Colonic mucosa (tissue), 4 donors: ENCODE data around the gene MYO18A. TPM values are rescaled to one million over a fixed set of nuclear protein-coding genes. Genes with fewer than 3 reads are reported as not detected.

Experiments
- DNase-seq: peaks from one replicate; pipeline ENCODE4 v3.0.0-alpha.2; 2020
- H3K27ac ChIP-seq: fragments of 200-600 bp; one replicate; pipeline ENCODE4 v1.8.0; 2021
- H3K27me3 ChIP-seq: fragments of 200-600 bp; one replicate; pipeline ENCODE4 v1.8.0; 2021
- H3K36me3 ChIP-seq: fragments of 200-600 bp; one replicate; pipeline ENCODE4 v1.8.0; 2021
- H3K4me1 ChIP-seq: fragments of 200-600 bp; one replicate; pipeline ENCODE4 v1.8.0; 2021; ENCODE audit warnings: mild to moderate bottlenecking
- H3K4me3 ChIP-seq: fragments of 200-600 bp; one replicate; pipeline ENCODE4 v1.8.0; 2021
- H3K9ac ChIP-seq, 2 donors: one replicate each; pipeline ENCODE4 v1.7.0; 2013; ENCODE audit warnings: control low read depth in 2 of 2, low read depth in 2 of 2, low read length in 2 of 2
- H3K9me3 ChIP-seq: fragments of 200-600 bp; one replicate; pipeline ENCODE4 v1.8.0; 2021
- intact Hi-C: fragments of 100-400 bp; cut with DNase I; formaldehyde crosslinking; loops from one replicate; pipeline ENCODE4 v1.14.1; 2022
- total RNA-seq, 2 donors: library from RNA; stranded (reverse); fragmentation: NEBNext Ultra II Directional in 1 of 2; extraction: Animal tissue kit (Norgen Biotek cat#: 25700) in 1 of 2; gene quantifications; one replicate each; pipeline ENCODE4 v1.2.1, GENCODE V29; 2021
- TF ChIP-seq, protein P1 (sequence below): fragments of 200-600 bp; IDR thresholded peaks from one replicate; pipeline ENCODE4 v1.8.0; 2022; ENCODE audit warnings: antibody characterized with exemption, mild to moderate bottlenecking
- donor health status: healthy.
- donor health status: DM: no; HTN: no; CAD: no.
- donor health status: DM: no; HTN: no; CAD: no.

Gene MYO18A
- total RNA-seq, 2 donors from 2014 or later = 63.3 to 112 TPM

DNA sequence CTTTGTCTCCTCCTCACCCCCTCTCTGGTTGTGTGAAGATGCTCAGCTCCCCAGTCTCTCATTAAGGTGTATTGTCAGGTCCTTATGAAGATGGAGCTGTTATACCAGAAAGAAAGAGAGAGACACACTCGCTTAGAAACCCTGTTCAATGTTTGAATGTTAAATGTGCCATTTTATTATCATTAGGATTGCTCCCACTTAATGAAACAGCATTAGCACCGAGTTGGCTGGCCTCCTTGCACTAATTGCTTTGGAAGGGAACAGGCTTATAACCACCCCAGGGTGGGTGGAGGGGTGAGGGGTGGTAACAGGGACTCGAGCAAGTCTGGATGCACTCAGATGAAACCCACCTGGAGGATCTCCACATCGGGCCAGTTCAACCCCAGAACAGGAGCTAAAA is 122.8 kb downstream of the MYO18A start:
- Histone ChIP-seq H3K4me1 (no peaks in the 10 kb centered on the region), H3K9me3 (no peaks in the 10 kb centered on the region), H3K9ac (no peak overlapping the region), H3K27me3 (no peaks in the 10 kb centered on the region), H3K27ac (no peak overlapping the region), H3K36me3 (no peaks in the 10 kb centered on the region), H3K4me3 (no peak overlapping the region)
- TF ChIP-seq, protein P1, sequence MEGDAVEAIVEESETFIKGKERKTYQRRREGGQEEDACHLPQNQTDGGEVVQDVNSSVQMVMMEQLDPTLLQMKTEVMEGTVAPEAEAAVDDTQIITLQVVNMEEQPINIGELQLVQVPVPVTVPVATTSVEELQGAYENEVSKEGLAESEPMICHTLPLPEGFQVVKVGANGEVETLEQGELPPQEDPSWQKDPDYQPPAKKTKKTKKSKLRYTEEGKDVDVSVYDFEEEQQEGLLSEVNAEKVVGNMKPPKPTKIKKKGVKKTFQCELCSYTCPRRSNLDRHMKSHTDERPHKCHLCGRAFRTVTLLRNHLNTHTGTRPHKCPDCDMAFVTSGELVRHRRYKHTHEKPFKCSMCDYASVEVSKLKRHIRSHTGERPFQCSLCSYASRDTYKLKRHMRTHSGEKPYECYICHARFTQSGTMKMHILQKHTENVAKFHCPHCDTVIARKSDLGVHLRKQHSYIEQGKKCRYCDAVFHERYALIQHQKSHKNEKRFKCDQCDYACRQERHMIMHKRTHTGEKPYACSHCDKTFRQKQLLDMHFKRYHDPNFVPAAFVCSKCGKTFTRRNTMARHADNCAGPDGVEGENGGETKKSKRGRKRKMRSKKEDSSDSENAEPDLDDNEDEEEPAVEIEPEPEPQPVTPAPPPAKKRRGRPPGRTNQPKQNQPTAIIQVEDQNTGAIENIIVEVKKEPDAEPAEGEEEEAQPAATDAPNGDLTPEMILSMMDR = no peak
- no peak for DNase-seq
- intact Hi-C loops = no loop called here

DNA sequence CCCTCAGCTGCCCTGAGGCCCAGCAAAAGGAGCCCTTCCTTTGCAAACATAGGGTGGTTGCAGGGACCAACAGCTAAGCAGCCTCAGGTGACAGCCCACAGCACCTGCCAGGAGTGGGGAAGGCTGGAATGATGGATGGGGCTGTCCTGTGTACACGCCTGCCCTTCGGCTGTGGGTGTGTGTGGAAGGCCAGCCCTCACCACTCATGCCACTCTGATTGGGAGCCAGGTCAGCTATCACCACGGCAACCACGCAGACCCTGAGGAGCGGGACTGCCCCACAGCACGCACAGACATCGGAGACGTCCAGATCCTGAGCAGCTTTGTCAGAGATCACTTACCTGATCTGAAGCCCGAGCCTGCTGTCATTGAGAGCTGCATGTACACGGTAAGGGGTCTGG is 125.4 kb downstream of the MYO18A start:
- Histone ChIP-seq H3K27ac (no peak overlapping the region), H3K9me3 (no peaks in the 10 kb centered on the region), H3K4me1 (no peaks in the 10 kb centered on the region), H3K36me3 (no peaks in the 10 kb centered on the region), H3K9ac (no peak overlapping the region), H3K27me3 (no peaks in the 10 kb centered on the region), H3K4me3 (no peak overlapping the region)
- TF ChIP-seq, protein P1 = no peak
- DNase-seq = no peak
- intact Hi-C loops = no loop called here

DNA sequence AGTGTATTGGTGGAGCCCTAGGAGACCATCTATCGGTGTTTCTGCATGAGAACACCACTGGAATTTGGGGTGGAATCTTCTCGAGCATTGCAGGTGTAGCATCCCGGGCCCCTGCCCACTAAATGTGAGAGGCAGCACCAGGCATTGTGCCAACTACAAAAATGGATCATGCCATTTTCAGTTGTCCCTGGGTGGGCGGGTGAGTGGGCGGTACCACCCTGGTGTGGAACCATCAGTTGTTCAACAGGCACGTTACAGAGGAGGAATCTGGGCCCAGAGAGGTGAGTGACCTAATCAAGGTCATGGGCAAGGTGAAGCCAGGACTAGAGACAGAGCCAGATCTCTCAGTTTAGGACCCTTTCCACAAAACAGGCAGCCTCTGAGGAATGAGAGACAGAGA is 128.5 kb downstream of the MYO18A start:
- Histone ChIP-seq H3K36me3 (no peaks in the 10 kb centered on the region), H3K9me3 (no peaks in the 10 kb centered on the region), H3K27ac (no peak overlapping the region), H3K9ac (no peak overlapping the region), H3K4me1 (no peaks in the 10 kb centered on the region), H3K27me3 (no peaks in the 10 kb centered on the region), H3K4me3 (no peak overlapping the region)
- no peak for DNase-seq
- intact Hi-C loops = no loop called here
- TF ChIP-seq, protein P1 = no peak

DNA sequence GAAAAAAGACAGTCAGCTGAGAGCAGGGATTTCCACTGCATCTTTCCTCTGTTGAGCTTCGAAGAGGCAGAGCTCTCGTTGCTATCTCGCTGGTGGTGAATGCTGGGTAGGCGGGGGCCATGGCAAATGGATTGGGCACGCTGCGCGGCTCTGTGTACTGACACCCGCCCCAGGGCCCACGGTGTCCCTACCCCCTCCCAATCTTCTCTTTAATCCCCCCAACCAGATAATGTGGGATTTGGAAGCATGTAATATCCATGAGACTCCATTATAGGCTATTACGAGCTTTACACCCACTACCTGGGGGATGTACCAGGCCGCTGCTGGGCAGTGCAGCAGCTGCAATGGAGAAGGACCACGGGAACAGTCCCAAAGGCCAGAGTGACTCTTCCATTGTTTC is 129.0 kb downstream of the MYO18A start:
- H3K4me3 ChIP-seq = no peak overlapping the region
- DNase-seq = no peak
- TF ChIP-seq, protein P1 = no peak
- no peak overlapping the region for H3K27ac ChIP-seq
- H3K9me3 ChIP-seq = no peaks in the 10 kb centered on the region
- H3K9ac ChIP-seq = no peak overlapping the region
- H3K36me3 ChIP-seq = no peaks in the 10 kb centered on the region
- no peaks in the 10 kb centered on the region for H3K27me3 ChIP-seq
- H3K4me1 ChIP-seq = no peaks in the 10 kb centered on the region
- intact Hi-C loops = no loop called here

DNA sequence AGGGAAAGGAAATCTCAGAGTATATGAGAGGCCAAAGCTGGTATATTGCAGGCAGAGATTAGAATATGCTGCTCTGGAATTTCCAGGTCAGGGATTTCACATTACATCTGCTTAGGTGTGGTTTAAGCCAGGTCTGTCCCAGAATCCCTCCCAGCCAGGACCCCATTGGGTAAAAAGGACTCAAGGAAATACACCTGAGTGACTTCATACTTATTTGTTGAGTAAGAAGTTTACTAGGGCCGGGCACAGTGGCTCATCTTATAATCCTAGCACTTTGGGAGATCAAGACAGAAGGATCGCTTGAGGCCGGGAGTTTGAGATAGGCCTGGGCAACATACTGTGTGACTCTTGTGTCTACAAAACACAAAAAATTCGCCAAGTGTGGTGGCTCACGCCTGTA is 130.0 kb downstream of the MYO18A start:
- no peak for DNase-seq
- TF ChIP-seq, protein P1 = no peak
- Histone ChIP-seq H3K27me3 (no peaks in the 10 kb centered on the region), H3K4me3 (no peak overlapping the region), H3K36me3 (no peaks in the 10 kb centered on the region), H3K9ac (no peak overlapping the region), H3K4me1 (no peaks in the 10 kb centered on the region), H3K27ac (no peak overlapping the region), H3K9me3 (no peaks in the 10 kb centered on the region)
- intact Hi-C loops = no loop called here
